ENCODE data around the gene RSAD1.
A peak's percentile ranks its signal among the peaks of the same experiment; 100 is the strongest.

The RSAD1 gene

DNA sequence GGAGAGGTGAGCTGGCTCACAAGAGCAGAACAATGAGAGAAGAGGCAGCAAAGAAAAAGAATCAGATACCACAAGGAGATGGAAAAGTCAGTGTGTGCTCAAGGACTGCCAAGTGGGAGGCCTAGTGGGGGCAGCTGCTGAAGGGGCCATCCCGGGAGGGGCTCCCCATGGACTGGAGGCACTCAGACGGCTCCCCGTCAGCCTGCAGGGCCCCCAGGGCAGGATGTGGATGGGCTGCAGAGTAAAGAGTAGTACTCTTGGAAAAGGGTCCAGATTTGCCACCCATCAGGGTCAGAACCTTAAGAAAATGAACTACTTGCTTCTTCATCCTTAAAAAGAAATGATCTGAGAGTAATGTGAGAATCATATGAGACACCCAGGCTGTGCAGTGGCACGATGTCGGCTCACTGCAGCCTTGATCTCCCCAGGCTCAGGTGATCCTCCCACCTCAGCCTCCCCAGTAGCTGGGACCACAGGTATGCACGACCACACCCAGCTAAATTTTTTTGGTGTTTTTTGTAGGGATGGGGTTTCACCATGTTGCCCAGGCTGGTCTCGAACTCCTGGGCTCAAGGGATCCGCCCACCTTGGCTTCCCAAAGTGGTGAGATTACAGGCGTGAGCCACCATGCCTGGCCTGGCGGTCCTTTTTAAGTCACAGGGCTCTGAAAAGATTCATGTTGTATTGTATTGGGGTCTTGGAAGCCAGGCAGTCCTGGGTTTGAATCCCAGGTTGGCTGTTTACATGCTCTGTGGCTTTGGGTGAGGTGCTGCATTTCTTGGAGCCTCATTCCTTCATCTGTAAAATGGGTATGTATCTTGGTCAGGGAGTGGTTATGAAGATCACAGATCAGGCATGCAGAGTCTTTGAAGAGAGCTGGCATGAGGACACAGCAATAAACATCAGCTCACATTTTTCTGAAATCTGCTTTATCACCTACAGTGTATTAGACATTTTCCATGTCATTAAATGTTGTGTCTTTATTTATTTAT, 37.5 kb upstream of the RSAD1 start:
- no peak overlapping the region for H3K4me3 ChIP-seq
- no peaks in the 10 kb centered on the region for H3K9me3 ChIP-seq (ENCODE audit: low read depth, low read length)
- DNase-seq (ENCODE audit: low read depth, low spot score): no peak
- H3K36me3 ChIP-seq (ENCODE audit: insufficient read depth, low read length): no peaks in the 10 kb centered on the region
- no peak overlapping the region for H3K27ac ChIP-seq
- TF ChIP-seq POLR2AphosphoS5 (IDR thresholded peaks at IDR 0.05; ENCODE audit: borderline replicate concordance, low read depth, low read length) (no peak), FOXP2 (optimal IDR thresholded peaks at IDR 0.05; ENCODE audit: control extremely low read depth, extremely low read length, insufficient read depth) (no peak), EZH2 (IDR thresholded peaks at IDR 0.05) (no peak)
- H3K9ac ChIP-seq (ENCODE audit: insufficient read length): no peak overlapping the region

DNA sequence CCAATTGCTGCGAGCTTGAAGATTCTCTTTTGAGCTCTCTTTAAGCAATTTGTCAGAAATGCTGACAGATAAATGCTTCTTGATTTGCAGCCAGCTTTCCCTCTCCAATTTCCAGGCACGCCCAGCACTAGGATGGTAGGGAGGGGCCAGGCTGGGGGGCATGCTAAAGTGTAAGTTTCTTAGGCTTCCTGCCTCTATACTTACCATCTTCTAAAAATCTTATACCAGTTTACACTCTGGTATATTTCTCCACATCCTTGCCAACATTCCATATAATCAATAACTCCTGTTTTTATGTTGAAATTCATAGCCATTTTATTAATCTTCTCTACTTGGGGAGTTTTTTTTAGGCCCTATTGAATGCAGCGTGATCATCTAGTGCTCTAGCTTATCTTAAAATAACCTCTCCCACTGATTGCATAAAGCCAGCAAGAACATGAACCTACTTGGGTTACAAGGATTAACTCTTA, 35.1 kb upstream of the RSAD1 start:
- H3K36me3 ChIP-seq (ENCODE audit: insufficient read depth, low read length): no peaks in the 10 kb centered on the region
- peak overlapping the region; percentile 51 for H3K4me3 ChIP-seq
- no peak for DNase-seq (ENCODE audit: low read depth, low spot score)

DNA sequence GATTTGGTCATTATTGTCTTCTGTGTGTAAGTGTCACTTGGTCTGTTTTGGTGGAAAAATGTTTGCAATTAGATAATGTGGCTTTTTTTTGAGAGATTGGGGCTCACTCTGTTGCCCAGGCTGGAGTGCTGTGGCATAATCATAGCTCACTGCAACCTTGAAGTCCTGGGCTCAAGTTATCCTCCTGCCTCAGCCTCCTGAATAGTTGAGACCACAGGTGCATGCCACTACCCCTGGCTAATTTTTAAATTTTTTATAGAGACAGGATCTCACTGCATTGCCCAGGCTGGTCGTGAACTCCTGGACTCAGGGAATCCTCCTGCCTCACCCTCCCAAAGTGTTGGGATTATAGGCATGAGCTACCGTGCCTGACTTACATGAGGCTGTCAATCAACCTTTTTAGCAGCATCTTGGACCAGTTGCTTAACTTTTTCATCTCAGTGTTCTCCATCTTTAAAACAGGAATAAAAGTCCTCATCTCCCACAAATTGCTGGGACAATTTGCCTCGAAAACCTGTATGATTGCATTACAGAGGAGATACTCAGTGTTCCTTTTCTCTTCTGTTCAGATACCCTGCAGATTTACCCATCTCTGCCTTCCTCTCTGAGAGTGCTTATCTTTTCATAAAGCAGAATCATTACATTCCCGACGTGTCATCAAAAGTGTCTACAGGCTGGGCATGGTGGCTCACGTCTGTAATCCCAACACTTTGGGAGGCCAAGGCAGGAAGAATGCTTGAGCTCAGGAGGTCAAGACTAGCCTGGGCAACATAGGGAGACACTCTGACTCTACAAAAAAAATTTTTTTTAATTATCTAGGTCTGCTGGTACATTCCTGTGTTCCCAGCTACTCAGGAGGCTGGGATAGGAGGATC, 33.6 kb upstream of the RSAD1 start:
- no peak overlapping the region for H3K27ac ChIP-seq

More for the DNA sequence above, 35.1 kb upstream of the RSAD1 start:
- TF ChIP-seq EZH2 (IDR thresholded peaks at IDR 0.05): no peak
- TF ChIP-seq FOXP2 (optimal IDR thresholded peaks at IDR 0.05; ENCODE audit: control extremely low read depth, extremely low read length, insufficient read depth): no peak
- no peak for TF ChIP-seq POLR2AphosphoS5 (IDR thresholded peaks at IDR 0.05; ENCODE audit: borderline replicate concordance, low read depth, low read length)
- Histone ChIP-seq H3K9ac (ENCODE audit: insufficient read length) (peak overlapping the region; percentile 24), H3K9me3 (ENCODE audit: low read depth, low read length) (no peaks in the 10 kb centered on the region), H3K27ac (no peak overlapping the region; the same call in 1 of the 2 replicates)

DNA sequence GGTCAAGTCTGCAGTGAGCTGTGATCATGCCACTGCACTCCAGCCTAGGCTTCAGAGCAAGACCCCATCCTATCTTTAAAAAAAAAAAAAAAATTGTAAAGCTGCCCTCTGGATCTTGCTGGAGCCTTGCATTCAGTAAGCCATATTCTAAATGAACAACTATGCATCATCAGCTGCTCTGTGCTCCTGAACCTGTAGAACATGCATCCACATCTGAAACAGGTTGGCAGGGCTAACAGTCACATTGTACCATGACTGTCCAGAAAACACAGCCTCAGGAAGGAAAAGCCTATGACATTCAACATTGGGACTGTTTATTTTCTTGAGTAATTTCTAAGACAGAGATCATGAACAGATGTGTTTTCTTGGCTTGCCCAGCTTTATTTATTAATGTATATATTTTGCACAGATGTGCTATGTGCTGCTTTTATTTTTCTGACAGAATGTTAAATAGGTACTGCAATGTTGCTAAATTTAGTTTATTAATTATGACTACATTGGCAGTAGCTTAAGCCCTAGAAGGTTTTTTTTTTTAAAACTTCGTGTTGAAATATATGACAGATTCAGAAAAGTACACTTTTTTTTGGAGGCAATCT, 32.8 kb upstream of the RSAD1 start:
- no peak overlapping the region for H3K9ac ChIP-seq (ENCODE audit: insufficient read length)
- H3K4me3 ChIP-seq: no peak overlapping the region
- H3K27ac ChIP-seq: no peak overlapping the region
- H3K36me3 ChIP-seq (ENCODE audit: insufficient read depth, low read length): no peaks in the 10 kb centered on the region
- TF ChIP-seq EZH2 (IDR thresholded peaks at IDR 0.05): no peak
- TF ChIP-seq POLR2AphosphoS5 (IDR thresholded peaks at IDR 0.05; ENCODE audit: borderline replicate concordance, low read depth, low read length): no peak
- no peak for TF ChIP-seq FOXP2 (optimal IDR thresholded peaks at IDR 0.05; ENCODE audit: control extremely low read depth, extremely low read length, insufficient read depth)
- no peak for DNase-seq (ENCODE audit: low read depth, low spot score)
- no peaks in the 10 kb centered on the region for H3K9me3 ChIP-seq (ENCODE audit: low read depth, low read length)

More for the DNA sequence above, 33.6 kb upstream of the RSAD1 start:
- no peak for DNase-seq (ENCODE audit: low read depth, low spot score)
- Histone ChIP-seq H3K36me3 (ENCODE audit: insufficient read depth, low read length) (no peaks in the 10 kb centered on the region), H3K9ac (ENCODE audit: insufficient read length) (no peak overlapping the region), H3K4me3 (no peak overlapping the region), H3K9me3 (ENCODE audit: low read depth, low read length) (no peaks in the 10 kb centered on the region)
- TF ChIP-seq EZH2 (IDR thresholded peaks at IDR 0.05) (no peak), POLR2AphosphoS5 (IDR thresholded peaks at IDR 0.05; ENCODE audit: borderline replicate concordance, low read depth, low read length) (no peak), FOXP2 (optimal IDR thresholded peaks at IDR 0.05; ENCODE audit: control extremely low read depth, extremely low read length, insufficient read depth) (no peak)

DNA sequence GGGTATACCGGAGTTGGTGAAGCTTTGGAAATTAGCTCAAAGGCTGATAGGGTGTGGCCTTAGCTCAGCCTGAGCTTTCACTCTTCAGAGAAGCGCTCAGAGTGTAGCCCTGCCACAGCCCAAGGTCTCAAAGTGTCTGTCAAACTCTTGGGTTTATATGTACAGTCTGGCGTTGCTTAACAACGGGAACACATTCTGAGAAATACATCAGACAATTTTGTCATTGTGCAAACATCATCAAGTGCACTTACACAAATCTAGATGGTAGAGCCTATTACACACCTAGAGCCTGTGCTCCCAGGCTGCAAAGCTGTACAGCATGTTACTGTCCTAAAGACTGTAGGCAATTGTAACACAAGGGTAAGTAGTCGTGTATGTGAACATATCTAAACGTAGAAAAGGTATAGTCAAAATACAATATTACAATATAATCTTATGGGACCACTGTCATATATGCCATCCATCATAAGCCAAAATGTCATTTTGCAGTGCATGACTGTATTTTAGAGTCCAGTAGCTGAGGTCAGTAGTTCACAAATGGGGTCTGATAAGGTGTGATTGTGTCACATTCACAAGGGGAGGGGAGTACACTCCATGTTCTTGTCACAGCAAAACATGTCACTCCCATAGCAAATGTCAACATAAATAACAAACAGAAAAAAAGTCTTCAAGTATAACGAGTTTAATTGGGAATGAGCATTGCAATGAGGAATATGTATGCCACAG, 30.6 kb upstream of the RSAD1 start:
- Histone ChIP-seq H3K9me3 (ENCODE audit: low read depth, low read length) (no peaks in the 10 kb centered on the region), H3K36me3 (ENCODE audit: insufficient read depth, low read length) (no peaks in the 10 kb centered on the region), H3K27ac (no peak overlapping the region), H3K9ac (ENCODE audit: insufficient read length) (no peak overlapping the region), H3K4me3 (no peak overlapping the region)
- DNase-seq (ENCODE audit: low read depth, low spot score): no peak
- TF ChIP-seq EZH2 (IDR thresholded peaks at IDR 0.05): no peak

DNA sequence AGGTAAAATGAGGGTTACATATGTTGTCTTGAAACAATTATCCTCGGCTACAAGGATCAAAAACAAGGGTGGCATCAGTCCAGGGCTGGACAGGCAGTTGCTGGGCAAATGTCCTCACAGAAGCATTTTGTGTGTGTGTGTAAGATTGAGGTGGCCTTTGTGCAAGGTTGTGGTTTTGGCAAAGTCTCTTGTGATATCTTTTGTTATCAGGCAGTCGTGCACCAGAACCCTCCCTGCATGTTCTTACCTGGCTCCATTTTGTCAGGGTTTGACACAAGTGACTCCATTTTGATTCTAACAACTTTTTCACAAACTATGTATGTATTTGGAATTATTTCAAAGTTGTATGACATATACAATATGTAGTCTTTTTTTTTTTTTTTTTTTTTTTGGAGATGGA, 30.0 kb upstream of the RSAD1 start:
- Histone ChIP-seq H3K4me3 (no peak overlapping the region), H3K27ac (no peak overlapping the region)
- no peak for DNase-seq (ENCODE audit: low read depth, low spot score)

DNA sequence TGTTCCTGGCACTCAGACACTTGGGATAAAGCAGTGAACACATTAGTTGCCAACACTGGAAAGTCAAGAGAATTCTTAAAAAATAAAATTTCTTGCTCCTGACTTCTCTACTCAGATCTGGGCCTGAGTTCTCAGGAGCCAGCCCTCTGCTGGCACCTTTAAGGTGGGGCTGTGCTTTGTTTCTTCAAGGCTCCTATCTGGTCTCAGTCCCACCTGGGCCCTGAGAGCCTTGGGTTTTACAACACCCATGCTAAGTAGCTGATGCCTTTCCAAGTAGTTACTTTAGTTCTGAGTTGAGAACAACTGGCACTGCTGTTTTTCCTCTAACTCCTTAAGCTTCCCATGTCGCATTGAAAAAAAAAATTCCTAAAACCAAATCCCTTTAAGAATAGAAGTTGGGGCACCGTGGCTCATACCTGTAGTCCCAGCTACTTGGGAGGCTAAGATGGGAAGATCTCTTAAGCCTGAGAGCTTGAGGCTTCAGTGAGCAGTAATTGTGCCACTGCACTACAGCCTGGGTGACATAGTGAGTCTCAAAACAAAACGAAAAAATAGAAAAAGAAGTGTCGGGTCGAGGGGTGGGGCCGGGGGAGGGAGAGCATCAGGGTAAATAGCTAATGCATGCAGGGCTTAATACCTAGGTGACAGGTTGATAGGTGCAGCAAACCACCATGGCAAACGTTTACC, 26.6 kb upstream of the RSAD1 start:
- no peak overlapping the region for H3K9ac ChIP-seq (ENCODE audit: insufficient read length)
- DNase-seq (ENCODE audit: low read depth, low spot score): no peak
- H3K36me3 ChIP-seq (ENCODE audit: insufficient read depth, low read length): no peaks in the 10 kb centered on the region
- TF ChIP-seq FOXP2 (optimal IDR thresholded peaks at IDR 0.05; ENCODE audit: control extremely low read depth, extremely low read length, insufficient read depth): no peak
- TF ChIP-seq POLR2AphosphoS5 (IDR thresholded peaks at IDR 0.05; ENCODE audit: borderline replicate concordance, low read depth, low read length): no peak
- TF ChIP-seq EZH2 (IDR thresholded peaks at IDR 0.05): no peak
- H3K27ac ChIP-seq: no peak overlapping the region
- H3K9me3 ChIP-seq (ENCODE audit: low read depth, low read length): no peaks in the 10 kb centered on the region
- H3K4me3 ChIP-seq: no peak overlapping the region

More for the DNA sequence above, 30.0 kb upstream of the RSAD1 start:
- H3K9ac ChIP-seq (ENCODE audit: insufficient read length): no peak overlapping the region
- no peaks in the 10 kb centered on the region for H3K9me3 ChIP-seq (ENCODE audit: low read depth, low read length)
- no peaks in the 10 kb centered on the region for H3K36me3 ChIP-seq (ENCODE audit: insufficient read depth, low read length)
- no peak for TF ChIP-seq POLR2AphosphoS5 (IDR thresholded peaks at IDR 0.05; ENCODE audit: borderline replicate concordance, low read depth, low read length)
- TF ChIP-seq FOXP2 (optimal IDR thresholded peaks at IDR 0.05; ENCODE audit: control extremely low read depth, extremely low read length, insufficient read depth): no peak
- TF ChIP-seq EZH2 (IDR thresholded peaks at IDR 0.05): no peak

Measured in SK-N-MC (cell line).